ENCODE data around the gene BCL2L12.
"Not testable (repeated sequence)": the region's sequence is repeated elsewhere in the genome, so short reads cannot be mapped to it uniquely, and the experiment has no call there.

Gene BCL2L12

GRCh38 chr19:49633273-49633672, 32.5 kb upstream of the BCL2L12 start:
- not testable (repeated sequence) for H3K27ac ChIP-seq (ENCODE audit: low read length); H3K27me3 ChIP-seq (ENCODE audit: low read depth, low read length); H3K36me3 ChIP-seq (ENCODE audit: control insufficient read depth in 1 of 2, insufficient read depth in 2 of 2, low read length in 2 of 2); H3K4me3 ChIP-seq (ENCODE audit: low read depth in 1 of 2, low read length in 2 of 2); H3K9me3 ChIP-seq (ENCODE audit: control insufficient read depth in 1 of 2, low read length in 2 of 2)
- H3K4me1 ChIP-seq (ENCODE audit: control insufficient read depth in 1 of 2, insufficient read depth in 2 of 2, low read length in 2 of 2), result peaks cover 4 to 26% of the 10 kb centered on the region in 2 donors

GRCh38 chr19:49635530-49636232, 30.1 kb upstream of the BCL2L12 start:
- no peak overlapping the region for H3K27ac ChIP-seq (ENCODE audit: low read length)
- H3K36me3 ChIP-seq (ENCODE audit: control insufficient read depth in 1 of 2, insufficient read depth in 2 of 2, low read length in 2 of 2), result peaks cover 0 to 8% of the 10 kb centered on the region in 2 donors
- no peaks in the 10 kb centered on the region for H3K9me3 ChIP-seq (ENCODE audit: control insufficient read depth in 1 of 2, low read length in 2 of 2)
- H3K27me3 ChIP-seq (ENCODE audit: low read depth, low read length), result no peaks in the 10 kb centered on the region
- peaks cover 11 to 35% of the 10 kb centered on the region in 2 donors for H3K4me1 ChIP-seq (ENCODE audit: control insufficient read depth in 1 of 2, insufficient read depth in 2 of 2, low read length in 2 of 2)
- no peak overlapping the region for H3K4me3 ChIP-seq (ENCODE audit: low read depth in 1 of 2, low read length in 2 of 2)

GRCh38 chr19:49636233-49636932, 29.4 kb upstream of the BCL2L12 start:
- Histone ChIP-seq H3K36me3 (ENCODE audit: control insufficient read depth in 1 of 2, insufficient read depth in 2 of 2, low read length in 2 of 2) (peaks cover 0 to 15% of the 10 kb centered on the region in 2 donors), H3K9me3 (ENCODE audit: control insufficient read depth in 1 of 2, low read length in 2 of 2) (no peaks in the 10 kb centered on the region), H3K27me3 (ENCODE audit: low read depth, low read length) (no peaks in the 10 kb centered on the region), H3K4me3 (ENCODE audit: low read depth in 1 of 2, low read length in 2 of 2) (no peak overlapping the region), H3K27ac (ENCODE audit: low read length) (no peak overlapping the region), H3K4me1 (ENCODE audit: control insufficient read depth in 1 of 2, insufficient read depth in 2 of 2, low read length in 2 of 2) (peaks cover 11 to 29% of the 10 kb centered on the region in 2 donors)

- no peaks in the 10 kb centered on the region for H3K9me3 ChIP-seq (ENCODE audit: control insufficient read depth in 1 of 2, low read length in 2 of 2)
- peaks cover 14 to 35% of the 10 kb centered on the region in 2 donors for H3K4me1 ChIP-seq (ENCODE audit: control insufficient read depth in 1 of 2, insufficient read depth in 2 of 2, low read length in 2 of 2)
- no peaks in the 10 kb centered on the region for H3K27me3 ChIP-seq (ENCODE audit: low read depth, low read length)
- H3K4me3 ChIP-seq (ENCODE audit: low read depth in 1 of 2, low read length in 2 of 2), result peak overlapping the region; percentile 38 to 69
- peaks cover 0 to 18% of the 10 kb centered on the region in 2 donors for H3K36me3 ChIP-seq (ENCODE audit: control insufficient read depth in 1 of 2, insufficient read depth in 2 of 2, low read length in 2 of 2)
- H3K27ac ChIP-seq (ENCODE audit: low read length), result peak overlapping the region; percentile 73
Observed at GRCh38 chr19:49637821-49638738, 27.7 kb upstream of the BCL2L12 start.

GRCh38 chr19:49639401-49640112, 26.2 kb upstream of the BCL2L12 start:
- Histone ChIP-seq H3K9me3 (ENCODE audit: control insufficient read depth in 1 of 2, low read length in 2 of 2) (no peaks in the 10 kb centered on the region), H3K36me3 (ENCODE audit: control insufficient read depth in 1 of 2, insufficient read depth in 2 of 2, low read length in 2 of 2) (peaks cover 0 to 18% of the 10 kb centered on the region in 2 donors), H3K27me3 (ENCODE audit: low read depth, low read length) (no peaks in the 10 kb centered on the region), H3K4me3 (ENCODE audit: low read depth in 1 of 2, low read length in 2 of 2) (peak overlapping the region; percentile 69 to 78), H3K27ac (ENCODE audit: low read length) (peak overlapping the region; percentile 74), H3K4me1 (ENCODE audit: control insufficient read depth in 1 of 2, insufficient read depth in 2 of 2, low read length in 2 of 2) (peaks cover 21 to 50% of the 10 kb centered on the region in 2 donors)

- peak within 1 kb of the TSS; percentile 100 for H3K27ac ChIP-seq (ENCODE audit: low read length)
- peaks cover 21 to 57% of the 10 kb centered on the region in 2 donors for H3K4me1 ChIP-seq (ENCODE audit: control insufficient read depth in 1 of 2, insufficient read depth in 2 of 2, low read length in 2 of 2)
- H3K4me3 ChIP-seq (ENCODE audit: low read depth in 1 of 2, low read length in 2 of 2), result peak within 1 kb of the TSS; percentile 69 to 78
- H3K9me3 ChIP-seq (ENCODE audit: control insufficient read depth in 1 of 2, low read length in 2 of 2), result no peaks in the 10 kb centered on the region
- H3K27me3 ChIP-seq (ENCODE audit: low read depth, low read length), result no peaks in the 10 kb centered on the region
- peaks cover under 1 to 14% of the 10 kb centered on the region in 2 donors for H3K36me3 ChIP-seq (ENCODE audit: control insufficient read depth in 1 of 2, insufficient read depth in 2 of 2, low read length in 2 of 2)
Observed at GRCh38 chr19:49640113-49640898, 25.4 kb upstream of the BCL2L12 start, which contains the start of gene RRAS. Gene RRAS, minus strand, starts transcription at chr19:49640143. Its CDS starts 45 bp downstream, at chr19:49640098.

GRCh38 chr19:49641688-49642491, 23.8 kb upstream of the BCL2L12 start, which contains the start of gene SCAF1:
Gene SCAF1, plus strand, starts transcription at chr19:49642209. Its CDS starts 2,818 bp downstream, at chr19:49645027.
- no peaks in the 10 kb centered on the region for H3K27me3 ChIP-seq (ENCODE audit: low read depth, low read length)
- H3K9me3 ChIP-seq (ENCODE audit: control insufficient read depth in 1 of 2, low read length in 2 of 2), result no peaks in the 10 kb centered on the region
- peak within 1 kb of the TSS; percentile 95 to 98 for H3K4me3 ChIP-seq (ENCODE audit: low read depth in 1 of 2, low read length in 2 of 2)
- peaks cover 13 to 26% of the 10 kb centered on the region in 2 donors for H3K36me3 ChIP-seq (ENCODE audit: control insufficient read depth in 1 of 2, insufficient read depth in 2 of 2, low read length in 2 of 2)
- peak within 1 kb of the TSS; percentile 100 for H3K27ac ChIP-seq (ENCODE audit: low read length)
- H3K4me1 ChIP-seq (ENCODE audit: control insufficient read depth in 1 of 2, insufficient read depth in 2 of 2, low read length in 2 of 2), result peaks cover 21 to 54% of the 10 kb centered on the region in 2 donors

GRCh38 chr19:49642492-49643035, 23.2 kb upstream of the BCL2L12 start:
- no peaks in the 10 kb centered on the region for H3K9me3 ChIP-seq (ENCODE audit: control insufficient read depth in 1 of 2, low read length in 2 of 2)
- peaks cover 19 to 32% of the 10 kb centered on the region in 2 donors for H3K36me3 ChIP-seq (ENCODE audit: control insufficient read depth in 1 of 2, insufficient read depth in 2 of 2, low read length in 2 of 2)
- H3K4me3 ChIP-seq (ENCODE audit: low read depth in 1 of 2, low read length in 2 of 2), result peak overlapping the region; percentile 95 to 98
- H3K27ac ChIP-seq (ENCODE audit: low read length), result peak overlapping the region; percentile 97
- peaks cover 21 to 49% of the 10 kb centered on the region in 2 donors for H3K4me1 ChIP-seq (ENCODE audit: control insufficient read depth in 1 of 2, insufficient read depth in 2 of 2, low read length in 2 of 2)
- H3K27me3 ChIP-seq (ENCODE audit: low read depth, low read length), result no peaks in the 10 kb centered on the region

GRCh38 chr19:49643466-49643865, 22.3 kb upstream of the BCL2L12 start:
- peaks cover 19 to 33% of the 10 kb centered on the region in 2 donors for H3K36me3 ChIP-seq (ENCODE audit: control insufficient read depth in 1 of 2, insufficient read depth in 2 of 2, low read length in 2 of 2)
- no peaks in the 10 kb centered on the region for H3K27me3 ChIP-seq (ENCODE audit: low read depth, low read length)
- peak overlapping the region; percentile 95 to 98 for H3K4me3 ChIP-seq (ENCODE audit: low read depth in 1 of 2, low read length in 2 of 2)
- peaks cover 16 to 42% of the 10 kb centered on the region in 2 donors for H3K4me1 ChIP-seq (ENCODE audit: control insufficient read depth in 1 of 2, insufficient read depth in 2 of 2, low read length in 2 of 2)
- H3K9me3 ChIP-seq (ENCODE audit: control insufficient read depth in 1 of 2, low read length in 2 of 2), result no peaks in the 10 kb centered on the region
- H3K27ac ChIP-seq (ENCODE audit: low read length), result no peak overlapping the region
